ENCODE measurements around the gene BAG2. TPM values are rescaled to one million over a fixed set of nuclear protein-coding genes. Genes with fewer than 3 reads are reported as not detected.

BAG2 gene
- total RNA-seq, 1 experiment from 2014 or later = 11.9 TPM

DNA sequence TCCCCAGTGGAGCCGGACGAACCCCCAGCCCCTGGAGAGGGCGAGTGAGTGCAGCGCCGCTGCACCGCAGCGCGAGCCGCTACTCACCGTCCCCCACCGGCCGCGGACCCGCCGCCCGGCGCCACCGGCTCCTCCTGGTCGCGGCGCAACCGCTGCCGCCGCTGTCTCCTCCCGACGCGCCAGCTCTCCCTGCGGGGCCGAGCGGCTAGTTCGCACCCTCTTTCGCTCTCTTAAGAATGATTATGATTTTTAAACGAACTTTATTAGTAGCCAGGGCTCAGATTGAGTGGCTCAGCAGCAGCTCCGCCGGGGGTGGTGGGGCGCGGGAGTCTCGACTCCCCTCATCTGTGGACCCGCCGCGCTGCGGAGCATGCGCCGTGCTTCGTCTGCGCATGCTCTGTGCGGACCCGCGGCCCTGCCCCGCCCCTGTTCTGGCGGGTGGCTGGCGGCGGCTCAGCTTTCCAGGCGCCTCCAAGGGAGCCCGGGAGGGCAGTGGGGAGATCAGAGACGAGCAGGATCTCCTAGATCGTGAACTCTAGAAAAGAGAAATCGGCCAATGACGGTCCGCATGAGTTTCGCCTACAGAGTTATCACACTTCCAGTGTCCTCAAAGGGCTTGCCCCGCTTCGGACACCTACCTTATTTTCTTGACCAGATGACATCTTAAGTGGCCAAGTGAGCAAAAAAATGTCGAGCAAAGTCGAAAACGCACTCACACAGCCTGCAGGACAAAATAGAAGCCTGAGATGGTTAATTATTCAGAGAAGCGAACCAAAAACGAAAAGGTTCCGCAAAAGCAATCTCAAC lies 50.0 kb downstream of the BAG2 start, which contains the start of gene RAB23:
RAB23 (minus strand) TSS at position 372 of the 807 bp plus-strand sequence. CDS start 11,927 bp downstream, outside the sequence.
- no peaks in the 10 kb centered on the region for H3K36me3 ChIP-seq (replicated peaks; ENCODE audit: control insufficient read depth, insufficient read depth, low read length)
- H3K4me3 ChIP-seq (ENCODE audit: insufficient read depth, low read depth, low read length) = peak within 1 kb of the TSS; percentile 96
- peak; percentile 94 for DNase-seq
- H3K27me3 ChIP-seq (ENCODE audit: control insufficient read depth, insufficient read depth, low read length) = no peaks in the 10 kb centered on the region

DNA sequence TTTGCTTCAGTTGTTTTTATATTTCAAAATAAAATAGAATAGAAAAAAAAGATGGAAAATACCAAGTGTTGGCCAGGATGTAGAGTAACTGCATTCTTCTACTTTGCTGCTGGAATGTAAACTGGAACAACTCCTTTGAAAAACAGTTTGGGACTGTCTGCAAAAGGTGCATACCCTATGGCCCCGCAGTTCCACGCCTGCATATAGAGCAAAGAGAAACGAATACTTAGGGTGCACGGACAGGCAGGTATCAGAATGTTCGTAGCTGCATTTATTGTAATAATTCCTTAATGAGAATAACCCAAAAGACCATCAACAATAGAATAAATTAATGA lies 50.6 kb downstream of the BAG2 start:
- H3K36me3 ChIP-seq (replicated peaks; ENCODE audit: control insufficient read depth, insufficient read depth, low read length) = no peaks in the 10 kb centered on the region
- DNase-seq = no peak
- H3K4me3 ChIP-seq (ENCODE audit: insufficient read depth, low read depth, low read length) = peak overlapping the region; percentile 96
- no peaks in the 10 kb centered on the region for H3K27me3 ChIP-seq (ENCODE audit: control insufficient read depth, insufficient read depth, low read length)

DNA sequence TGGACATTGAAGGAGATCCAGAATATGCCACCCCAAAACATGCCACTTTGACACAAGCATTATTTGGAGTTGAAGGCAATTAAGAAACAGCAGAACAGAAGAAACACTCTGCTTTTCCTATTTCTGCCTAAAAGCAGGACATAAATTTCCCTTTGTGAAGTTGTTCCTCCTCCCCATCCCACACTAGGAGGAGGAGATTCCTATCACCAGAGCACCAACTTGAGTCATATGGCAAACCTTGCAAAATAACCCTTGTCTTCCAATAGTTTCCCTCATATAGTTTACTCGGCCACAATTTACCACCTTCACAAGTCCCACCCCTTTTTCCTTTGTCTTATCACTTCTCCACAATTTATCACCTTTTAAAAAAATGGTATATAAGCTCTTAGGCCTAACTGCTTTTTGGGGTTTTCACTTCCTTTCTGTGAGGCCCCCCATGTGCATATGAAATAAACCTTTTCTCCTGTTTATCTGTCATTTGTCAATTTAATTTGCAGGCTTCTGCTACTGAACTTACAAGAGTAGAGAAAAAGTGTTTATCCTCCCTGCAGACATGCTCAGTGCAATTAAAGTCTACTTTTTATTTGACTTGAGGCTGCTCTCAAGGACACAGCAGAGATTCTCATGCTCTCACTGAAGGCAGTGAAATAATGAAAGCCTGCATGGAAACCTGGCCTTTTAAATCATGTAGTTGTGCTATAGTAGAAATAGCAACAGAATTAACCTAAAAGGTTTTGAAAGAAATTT lies 52.8 kb downstream of the BAG2 start:
- no peaks in the 10 kb centered on the region for H3K27me3 ChIP-seq (ENCODE audit: control insufficient read depth, insufficient read depth, low read length)
- H3K36me3 ChIP-seq (replicated peaks; ENCODE audit: control insufficient read depth, insufficient read depth, low read length) = no peaks in the 10 kb centered on the region
- no peak overlapping the region for H3K4me3 ChIP-seq (ENCODE audit: insufficient read depth, low read depth, low read length)
- no peak for DNase-seq

DNA sequence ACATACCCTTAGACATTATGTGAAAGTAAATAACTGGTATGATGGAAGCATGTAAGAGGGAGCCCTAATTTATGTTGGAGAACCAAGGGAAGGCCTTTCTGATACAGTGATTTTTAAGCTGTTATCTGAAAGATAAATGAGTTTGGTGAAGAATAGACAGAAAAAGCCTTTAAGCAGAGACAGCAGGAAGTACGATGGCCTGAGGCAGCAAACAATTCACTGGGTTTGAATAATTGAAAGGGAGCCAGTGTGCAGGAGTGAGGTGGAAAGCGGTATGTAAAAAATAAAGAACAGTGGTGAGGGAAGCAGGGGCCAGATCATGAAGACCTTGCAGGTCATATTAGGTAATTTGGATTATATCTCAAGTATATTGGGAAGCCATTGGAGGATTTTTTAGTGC lies 54.1 kb downstream of the BAG2 start:
- no peak for DNase-seq
- Histone ChIP-seq H3K27me3 (ENCODE audit: control insufficient read depth, insufficient read depth, low read length) (no peaks in the 10 kb centered on the region), H3K36me3 (replicated peaks; ENCODE audit: control insufficient read depth, insufficient read depth, low read length) (no peaks in the 10 kb centered on the region), H3K4me3 (ENCODE audit: insufficient read depth, low read depth, low read length) (no peak overlapping the region)

Other genes starting within 250 kb of the BAG2 start
- 1.7 and 1.8 TPM in 2 replicates for gene BEND6, start 217.2 kb upstream of the BAG2 start, total RNA-seq (2014; rRNA removed; shearing (Covaris generic))
- 9.8 and 19.2 TPM in 2 replicates for gene KIAA1586, start 125.6 kb upstream of the BAG2 start, total RNA-seq (2014; rRNA removed; shearing (Covaris generic))
- 31.7 and 45.3 TPM in 2 replicates for gene ZNF451, start 82.1 kb upstream of the BAG2 start, total RNA-seq (2014; rRNA removed; shearing (Covaris generic))
- gene RAB23, start 50.0 kb downstream of the BAG2 start, total RNA-seq (2014; rRNA removed; shearing (Covaris generic)) = 16.1 and 20.7 TPM in 2 replicates
- 66.1 and 69.2 TPM in 2 replicates for gene PRIM2, start 145.3 kb downstream of the BAG2 start, total RNA-seq (2014; rRNA removed; shearing (Covaris generic))